NCI-H774 (cell line): Measurements from ENCODE around the gene SHANK3.

ENCODE experiments used
- DNase-seq: peaks from one replicate; lab custom pipeline; 2025; lab: John Stamatoyannopoulos, UW

SHANK3 gene

DNA sequence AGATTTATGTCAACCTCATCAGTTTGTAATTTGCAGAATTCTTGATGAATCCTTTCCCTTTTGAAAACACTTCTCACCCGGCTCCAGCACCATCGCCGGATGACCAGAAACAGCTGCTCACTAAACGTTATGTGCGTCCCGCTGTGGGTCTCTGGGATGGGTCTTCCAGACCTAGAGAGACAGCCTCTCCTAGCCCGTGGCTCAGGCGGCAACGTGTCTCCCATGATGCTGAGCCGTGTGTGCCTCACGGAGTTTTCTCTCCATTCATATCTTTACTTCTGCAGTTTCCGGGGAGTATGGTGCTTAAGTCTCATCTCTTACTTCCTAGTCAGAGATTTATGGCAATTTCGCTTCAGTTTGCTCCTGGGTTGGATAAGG is 40.4 kb downstream of the SHANK3 start:
- no peak for DNase-seq

DNA sequence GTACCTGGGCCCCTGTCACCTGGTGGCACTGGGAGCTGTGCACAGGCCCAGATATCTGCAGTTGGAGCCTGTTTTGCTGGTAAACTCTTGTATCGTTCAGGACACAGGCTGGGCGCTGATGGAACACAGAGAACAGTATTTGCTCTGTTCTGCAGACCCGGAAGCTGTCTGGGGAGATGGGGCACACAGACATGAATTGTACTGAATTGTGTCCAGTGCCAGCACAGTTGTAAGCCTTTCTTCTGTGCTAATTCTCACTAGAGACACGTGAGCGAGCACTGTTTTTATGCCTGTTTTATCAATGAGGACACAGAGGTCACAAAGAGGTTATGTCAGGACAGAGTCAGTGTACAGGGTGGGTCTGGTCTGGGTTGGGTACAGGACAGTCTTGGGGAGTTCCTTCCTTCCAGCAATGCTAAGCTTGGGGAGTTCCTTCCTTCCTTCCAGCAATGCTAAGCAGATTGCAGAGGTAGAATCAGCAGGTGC is 41.0 kb downstream of the SHANK3 start:
- DNase-seq, result no peak

DNA sequence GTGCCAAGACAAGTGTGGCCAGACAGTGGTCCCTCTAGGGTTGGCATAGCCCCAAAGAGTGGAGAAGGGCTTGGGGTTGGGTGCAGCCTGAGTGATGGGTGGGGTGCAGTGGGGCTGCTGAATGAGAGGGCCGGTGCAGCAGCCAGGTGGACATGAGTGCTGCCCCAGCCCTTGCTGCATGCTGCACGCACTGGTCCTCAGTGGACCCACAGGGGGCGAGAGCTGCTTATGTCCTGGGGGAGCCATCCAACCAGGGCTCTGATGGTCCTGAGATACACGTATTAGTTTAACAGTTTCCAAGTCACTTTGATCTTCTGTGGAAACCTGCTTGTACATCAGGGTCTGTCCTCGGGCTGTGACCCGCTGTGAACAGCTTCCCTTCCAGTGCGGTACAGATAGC is 41.5 kb downstream of the SHANK3 start:
- no peak for DNase-seq

DNA sequence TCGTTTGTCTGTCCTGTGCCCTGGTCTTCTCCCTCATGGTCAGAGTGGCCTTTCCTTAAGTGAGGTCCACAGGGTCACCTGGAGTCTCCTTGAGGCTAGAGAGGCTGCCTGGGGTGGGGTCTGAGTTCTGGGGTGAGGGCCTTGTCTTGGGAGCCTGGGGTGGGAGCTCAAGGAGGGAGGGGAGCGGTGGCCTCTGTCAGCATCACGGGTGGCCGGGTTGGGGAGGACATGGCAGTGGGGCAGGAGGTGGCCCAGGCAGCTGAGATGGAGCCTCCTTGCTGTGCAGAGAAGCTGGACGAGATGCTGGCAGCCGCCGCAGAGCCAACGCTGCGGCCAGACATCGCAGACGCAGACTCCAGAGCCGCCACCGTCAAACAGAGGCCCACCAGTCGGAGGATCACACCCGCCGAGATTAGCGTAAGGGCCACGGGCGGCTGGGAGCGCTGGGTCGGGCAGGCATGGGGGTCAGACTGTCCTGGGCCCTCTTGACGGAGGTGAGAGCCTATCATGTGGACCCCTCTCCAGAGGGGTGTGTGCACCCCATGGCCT is 42.1 kb downstream of the SHANK3 start:
- DNase-seq, result no peak

DNA sequence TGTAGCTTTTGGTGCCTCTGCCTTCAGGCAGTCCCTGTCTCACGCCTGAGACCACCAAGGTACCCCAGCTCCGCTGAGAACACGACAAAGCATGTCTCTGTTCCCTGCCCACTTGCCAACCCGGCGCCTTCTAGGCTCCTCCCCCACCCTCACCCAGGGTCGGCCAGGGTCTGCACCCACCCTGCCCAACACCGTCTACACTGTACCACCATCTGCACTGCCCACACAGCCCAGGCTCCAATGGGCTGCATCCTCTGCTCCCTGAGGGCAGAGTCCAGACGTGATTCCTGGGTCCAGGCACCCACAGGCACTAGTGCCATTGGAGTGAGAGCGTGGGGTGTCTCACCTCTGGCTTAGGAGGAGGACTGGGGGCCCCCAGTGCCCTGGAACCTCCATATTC is 42.6 kb downstream of the SHANK3 start:
- DNase-seq, result no peak

DNA sequence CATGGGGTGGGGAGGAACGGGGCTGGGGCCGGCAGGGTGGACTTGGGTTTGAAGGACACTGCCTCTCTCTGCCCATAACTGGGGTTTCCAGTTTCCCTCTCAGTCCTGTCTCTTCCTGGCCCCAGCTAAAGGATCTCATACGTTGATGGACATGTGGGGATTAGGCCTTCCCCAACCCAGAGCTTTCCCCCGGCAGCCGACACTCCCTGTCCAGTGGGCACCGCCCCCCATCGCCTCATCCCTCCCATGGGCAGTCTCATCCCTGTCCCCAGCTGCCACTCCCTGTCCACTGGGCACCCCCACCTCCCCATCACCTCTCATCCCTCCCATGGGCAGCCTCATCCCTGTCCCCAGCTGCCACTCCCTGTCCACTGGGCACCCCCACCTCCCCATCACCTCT is 43.2 kb downstream of the SHANK3 start:
- no peak for DNase-seq

DNA sequence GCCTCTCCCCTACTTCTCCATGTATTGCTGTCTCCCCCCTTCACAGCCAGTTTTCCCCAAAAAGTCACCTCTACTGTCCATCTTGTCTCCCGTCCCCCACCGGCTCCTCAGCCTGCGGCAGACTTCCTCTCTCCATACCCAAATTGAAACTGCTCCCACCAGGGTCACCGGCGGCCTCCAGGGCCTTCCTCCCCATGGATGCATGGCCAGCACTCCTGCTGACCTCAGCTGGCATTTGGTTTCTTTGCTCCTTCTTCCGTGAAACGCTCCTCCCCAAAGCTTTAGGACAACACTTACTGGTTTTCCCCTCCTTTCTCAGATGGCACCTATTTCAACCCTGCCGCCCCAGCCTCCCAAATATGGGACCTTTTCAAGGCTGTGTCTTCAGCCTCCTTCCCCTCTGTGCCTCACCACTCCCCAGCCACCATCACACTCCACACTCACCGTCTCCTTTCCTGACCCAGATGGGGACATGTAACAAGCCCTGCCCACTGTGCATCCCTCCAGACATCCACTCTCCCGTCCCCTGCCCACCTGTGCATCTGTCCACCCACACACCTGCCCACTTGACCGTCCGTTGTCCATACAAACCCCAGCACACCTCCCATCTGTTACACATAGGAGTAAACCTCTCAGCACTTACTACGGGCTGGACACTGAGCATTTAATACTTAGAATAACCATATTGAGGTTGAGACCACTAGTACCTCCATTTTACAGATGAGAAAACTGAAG is 43.8 kb downstream of the SHANK3 start:
- DNase-seq, result no peak

DNA sequence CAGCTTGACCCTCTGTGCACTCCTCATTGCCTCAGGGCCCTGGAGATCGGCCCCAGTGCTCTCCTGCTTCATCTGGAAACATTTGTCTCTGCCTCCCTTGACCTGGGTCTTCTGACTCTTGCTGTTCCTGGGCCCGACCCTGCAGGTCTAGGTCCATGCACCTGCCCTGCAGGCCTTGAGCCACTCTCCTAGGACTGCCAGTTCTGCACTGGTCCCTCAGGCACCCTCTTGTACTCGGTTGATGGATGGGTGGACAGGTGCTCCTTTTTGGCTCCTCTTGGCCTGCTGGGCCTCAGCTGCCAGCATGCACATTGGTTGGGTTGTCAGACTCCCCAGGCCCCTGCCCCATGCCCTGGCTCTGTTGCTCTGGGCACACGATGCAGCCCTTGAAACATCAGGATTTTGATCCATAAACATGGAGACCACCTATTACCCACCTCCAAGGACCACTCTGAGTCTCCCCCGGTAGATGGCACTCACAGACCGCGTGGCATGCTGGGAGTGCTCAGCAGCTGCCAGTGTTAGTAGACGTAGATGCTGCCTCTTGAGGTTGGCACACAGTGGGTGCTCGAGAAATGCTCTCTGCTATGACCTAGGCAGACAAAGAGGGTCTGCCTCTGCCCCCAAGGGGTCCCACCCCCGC is 45.2 kb downstream of the SHANK3 start:
- DNase-seq, result no peak

DNA sequence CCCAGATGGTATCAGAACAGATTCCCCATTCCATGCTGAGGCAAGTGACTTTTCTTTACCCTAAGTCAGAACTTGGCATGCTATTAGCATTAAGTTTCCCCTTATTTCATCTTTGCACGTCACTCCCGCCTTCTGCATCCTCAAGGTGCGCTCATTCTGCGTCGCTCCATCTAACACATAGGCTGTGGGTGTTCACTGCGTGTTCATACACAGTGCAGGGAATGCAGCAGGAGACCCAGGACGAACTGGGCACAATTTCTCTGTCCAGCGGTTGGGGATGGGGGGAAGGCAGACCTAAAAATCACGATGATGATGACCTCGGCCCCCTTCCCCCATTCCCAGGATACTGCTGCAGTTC is 45.7 kb downstream of the SHANK3 start:
- DNase-seq, result no peak

DNA sequence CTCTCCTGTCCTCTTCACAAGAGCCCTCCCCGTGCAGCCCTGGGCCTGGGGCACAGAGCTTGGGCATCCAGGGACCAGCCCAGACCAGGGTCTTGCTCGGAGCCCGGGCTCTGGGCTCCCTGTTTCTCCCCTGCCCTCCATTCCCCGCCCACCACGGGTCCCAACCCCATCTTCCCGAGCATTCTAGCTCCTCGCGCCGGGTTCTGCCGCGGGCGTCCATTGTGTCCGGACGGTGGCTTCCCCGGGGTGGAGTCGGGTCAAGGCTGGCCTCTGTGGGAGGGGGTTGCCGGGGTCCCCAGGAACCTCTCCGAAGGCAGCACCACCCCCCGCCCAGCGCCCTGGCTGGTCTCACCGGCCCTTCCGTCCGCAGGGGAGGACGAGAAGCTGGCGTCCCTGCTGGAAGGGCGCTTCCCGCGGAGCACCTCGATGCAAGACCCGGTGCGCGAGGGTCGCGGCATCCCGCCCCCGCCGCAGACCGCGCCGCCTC is 47.2 kb downstream of the SHANK3 start:
- no peak for DNase-seq

DNA sequence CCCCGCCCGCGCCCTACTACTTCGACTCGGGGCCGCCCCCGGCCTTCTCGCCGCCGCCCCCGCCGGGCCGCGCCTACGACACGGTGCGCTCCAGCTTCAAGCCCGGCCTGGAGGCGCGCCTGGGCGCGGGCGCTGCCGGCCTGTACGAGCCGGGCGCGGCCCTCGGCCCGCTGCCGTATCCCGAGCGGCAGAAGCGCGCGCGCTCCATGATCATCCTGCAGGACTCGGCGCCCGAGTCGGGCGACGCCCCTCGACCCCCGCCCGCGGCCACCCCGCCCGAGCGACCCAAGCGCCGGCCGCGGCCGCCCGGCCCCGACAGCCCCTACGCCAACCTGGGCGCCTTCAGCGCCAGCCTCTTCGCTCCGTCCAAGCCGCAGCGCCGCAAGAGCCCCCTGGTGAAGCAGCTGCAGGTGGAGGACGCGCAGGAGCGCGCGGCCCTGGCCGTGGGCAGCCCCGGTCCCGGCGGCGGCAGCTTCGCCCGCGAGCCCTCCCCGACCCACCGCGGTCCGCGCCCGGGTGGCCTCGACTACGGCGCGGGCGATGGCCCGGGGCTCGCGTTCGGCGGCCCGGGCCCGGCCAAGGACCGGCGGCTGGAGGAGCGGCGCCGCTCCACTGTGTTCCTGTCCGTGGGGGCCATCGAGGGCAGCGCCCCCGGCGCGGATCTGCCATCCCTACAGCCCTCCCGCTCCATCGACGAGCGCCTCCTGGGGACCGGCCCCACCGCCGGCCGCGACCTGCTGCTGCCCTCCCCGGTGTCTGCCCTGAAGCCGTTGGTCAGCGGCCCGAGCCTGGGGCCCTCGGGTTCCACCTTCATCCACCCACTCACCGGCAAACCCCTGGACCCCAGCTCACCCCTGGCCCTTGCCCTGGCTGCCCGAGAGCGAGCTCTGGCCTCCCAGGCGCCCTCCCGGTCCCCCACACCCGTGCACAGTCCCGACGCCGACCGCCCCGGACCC is 48.0 kb downstream of the SHANK3 start:
- DNase-seq, result no peak

DNA sequence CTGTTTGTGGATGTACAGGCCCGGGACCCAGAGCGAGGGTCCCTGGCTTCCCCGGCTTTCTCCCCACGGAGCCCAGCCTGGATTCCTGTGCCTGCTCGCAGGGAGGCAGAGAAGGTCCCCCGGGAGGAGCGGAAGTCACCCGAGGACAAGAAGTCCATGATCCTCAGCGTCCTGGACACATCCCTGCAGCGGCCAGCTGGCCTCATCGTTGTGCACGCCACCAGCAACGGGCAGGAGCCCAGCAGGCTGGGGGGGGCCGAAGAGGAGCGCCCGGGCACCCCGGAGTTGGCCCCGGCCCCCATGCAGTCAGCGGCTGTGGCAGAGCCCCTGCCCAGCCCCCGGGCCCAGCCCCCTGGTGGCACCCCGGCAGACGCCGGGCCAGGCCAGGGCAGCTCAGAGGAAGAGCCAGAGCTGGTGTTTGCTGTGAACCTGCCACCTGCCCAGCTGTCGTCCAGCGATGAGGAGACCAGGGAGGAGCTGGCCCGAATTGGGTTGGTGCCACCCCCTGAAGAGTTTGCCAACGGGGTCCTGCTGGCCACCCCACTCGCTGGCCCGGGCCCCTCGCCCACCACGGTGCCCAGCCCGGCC is 48.7 kb downstream of the SHANK3 start:
- DNase-seq, result no peak

DNA sequence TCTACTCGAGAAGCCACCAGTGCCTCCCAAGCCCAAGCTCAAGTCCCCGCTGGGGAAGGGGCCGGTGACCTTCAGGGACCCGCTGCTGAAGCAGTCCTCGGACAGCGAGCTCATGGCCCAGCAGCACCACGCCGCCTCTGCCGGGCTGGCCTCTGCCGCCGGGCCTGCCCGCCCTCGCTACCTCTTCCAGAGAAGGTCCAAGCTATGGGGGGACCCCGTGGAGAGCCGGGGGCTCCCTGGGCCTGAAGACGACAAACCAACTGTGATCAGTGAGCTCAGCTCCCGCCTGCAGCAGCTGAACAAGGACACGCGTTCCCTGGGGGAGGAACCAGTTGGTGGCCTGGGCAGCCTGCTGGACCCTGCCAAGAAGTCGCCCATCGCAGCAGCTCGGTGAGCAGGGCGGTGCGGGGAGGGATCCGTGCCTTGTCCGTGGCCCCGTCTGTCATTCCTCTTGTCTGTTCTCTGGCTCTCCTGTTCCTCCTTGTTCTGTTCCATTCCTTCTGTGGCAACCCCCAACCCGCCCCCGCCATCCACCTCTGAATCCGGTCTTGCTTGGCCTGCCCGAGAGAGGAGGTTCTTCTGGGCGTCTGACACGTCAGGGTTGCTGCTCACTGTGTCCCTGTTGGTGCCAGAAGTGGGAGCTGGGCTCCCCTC is 49.6 kb downstream of the SHANK3 start:
- no peak for DNase-seq
